GM18519 (cell line): ENCODE data around the gene SETDB2.
A peak's percentile ranks its signal among the peaks of the same experiment; 100 is the strongest.

Experiments used
- ATAC-seq: cut with Tn5 transposase; IDR thresholded peaks from one replicate; pipeline ENCODE4 v1.9.1; 2021; ENCODE audit warnings: mild to moderate bottlenecking, moderate library complexity; ENCODE audit not compliant: unreplicated experiment, low FRiP score

SETDB2 gene, protein sequence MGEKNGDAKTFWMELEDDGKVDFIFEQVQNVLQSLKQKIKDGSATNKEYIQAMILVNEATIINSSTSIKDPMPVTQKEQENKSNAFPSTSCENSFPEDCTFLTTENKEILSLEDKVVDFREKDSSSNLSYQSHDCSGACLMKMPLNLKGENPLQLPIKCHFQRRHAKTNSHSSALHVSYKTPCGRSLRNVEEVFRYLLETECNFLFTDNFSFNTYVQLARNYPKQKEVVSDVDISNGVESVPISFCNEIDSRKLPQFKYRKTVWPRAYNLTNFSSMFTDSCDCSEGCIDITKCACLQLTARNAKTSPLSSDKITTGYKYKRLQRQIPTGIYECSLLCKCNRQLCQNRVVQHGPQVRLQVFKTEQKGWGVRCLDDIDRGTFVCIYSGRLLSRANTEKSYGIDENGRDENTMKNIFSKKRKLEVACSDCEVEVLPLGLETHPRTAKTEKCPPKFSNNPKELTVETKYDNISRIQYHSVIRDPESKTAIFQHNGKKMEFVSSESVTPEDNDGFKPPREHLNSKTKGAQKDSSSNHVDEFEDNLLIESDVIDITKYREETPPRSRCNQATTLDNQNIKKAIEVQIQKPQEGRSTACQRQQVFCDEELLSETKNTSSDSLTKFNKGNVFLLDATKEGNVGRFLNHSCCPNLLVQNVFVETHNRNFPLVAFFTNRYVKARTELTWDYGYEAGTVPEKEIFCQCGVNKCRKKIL

DNA sequence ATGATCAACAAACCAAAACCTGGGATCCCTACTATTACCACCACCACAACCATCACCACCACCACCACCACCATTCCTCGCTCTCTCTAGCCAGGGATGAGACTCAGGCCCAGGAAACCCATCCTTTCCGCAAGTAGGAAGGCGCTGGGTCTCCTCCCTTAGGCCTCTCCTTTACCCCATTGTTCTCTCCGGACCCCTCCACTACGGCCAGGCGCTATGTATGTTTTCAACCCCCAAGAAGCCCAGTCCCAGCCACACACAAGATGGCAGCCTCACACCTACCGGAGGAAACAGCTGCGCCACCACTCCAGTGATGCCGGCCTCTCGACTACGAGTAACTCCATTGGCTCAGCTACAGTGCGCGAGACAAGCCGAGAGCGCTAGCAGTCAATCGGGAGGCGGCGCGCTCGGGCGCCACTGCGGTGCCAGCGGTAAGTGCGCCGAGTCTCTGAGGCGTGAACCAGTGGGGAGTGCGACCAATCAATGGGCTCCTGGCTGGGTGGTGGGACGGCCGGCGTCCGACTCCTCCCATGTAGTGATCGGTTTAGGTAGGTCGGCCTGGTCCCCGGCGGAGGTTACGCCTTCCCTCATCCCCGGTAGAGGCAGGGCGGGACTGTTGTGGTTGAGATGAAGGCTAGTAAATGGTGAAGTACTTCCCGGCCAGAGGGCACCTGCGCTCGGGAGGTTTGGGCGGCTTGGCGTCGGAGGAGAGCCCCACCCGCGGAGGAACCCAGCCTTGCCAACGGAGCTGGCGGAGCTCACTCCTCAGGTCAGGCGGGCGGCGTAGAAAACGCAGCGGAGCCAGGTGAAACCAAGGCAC lies at the start of gene SETDB2, which contains the start of gene CAB39L:
Gene SETDB2 (plus strand): TSS at position 571 of the 820 bp plus-strand sequence. CDS start 7,620 bp downstream, outside the sequence.
Gene CAB39L (minus strand): TSS at position 361 of the 820 bp plus-strand sequence. CDS start 61,154 bp downstream, outside the sequence.
- peak; percentile 94 for ATAC-seq

DNA sequence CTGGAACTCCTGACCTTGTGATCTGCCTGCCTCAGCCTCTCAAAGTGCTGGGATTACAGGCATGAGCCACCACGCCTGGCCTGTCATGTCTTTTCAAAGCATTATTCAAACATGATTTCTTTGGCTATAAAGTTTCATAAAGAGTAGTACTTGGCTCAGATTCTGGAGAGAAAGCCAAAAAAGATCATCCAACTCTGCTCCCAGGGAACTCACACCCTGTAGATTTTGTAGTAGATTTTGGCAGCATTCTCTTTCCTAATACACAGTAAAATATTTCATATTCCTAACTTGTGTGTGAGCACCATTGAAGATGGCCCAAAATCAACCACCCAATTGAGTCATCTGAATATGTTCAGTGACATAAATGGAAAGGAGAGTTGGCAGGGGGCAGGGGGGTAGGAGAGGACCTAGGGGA lies 48.6 kb upstream of the SETDB2 start:
- ATAC-seq: no peak

DNA sequence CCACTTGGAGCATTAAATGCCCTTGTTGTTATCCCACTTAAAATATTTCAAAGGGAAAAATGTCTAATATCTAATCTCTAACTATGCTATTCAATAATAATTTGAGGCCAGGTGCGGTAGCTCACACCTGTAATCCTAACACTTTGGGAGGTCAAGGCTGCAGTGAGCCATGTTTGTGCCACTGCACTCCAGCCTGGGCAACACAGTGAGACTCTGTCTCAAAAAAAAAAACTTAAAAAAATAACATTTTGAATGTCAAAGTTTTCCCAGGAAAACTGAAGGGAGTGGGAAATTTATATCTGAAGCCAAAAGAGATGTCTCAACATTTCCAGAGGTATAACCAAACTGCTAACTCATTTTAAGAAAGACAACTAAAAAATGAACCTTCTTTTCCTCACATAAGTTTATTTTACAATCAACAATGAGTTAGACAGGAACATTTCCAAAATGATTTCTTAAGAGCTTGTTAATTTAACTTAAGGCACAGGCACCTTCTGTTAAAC lies 48.1 kb upstream of the SETDB2 start:
- ATAC-seq: no peak

DNA sequence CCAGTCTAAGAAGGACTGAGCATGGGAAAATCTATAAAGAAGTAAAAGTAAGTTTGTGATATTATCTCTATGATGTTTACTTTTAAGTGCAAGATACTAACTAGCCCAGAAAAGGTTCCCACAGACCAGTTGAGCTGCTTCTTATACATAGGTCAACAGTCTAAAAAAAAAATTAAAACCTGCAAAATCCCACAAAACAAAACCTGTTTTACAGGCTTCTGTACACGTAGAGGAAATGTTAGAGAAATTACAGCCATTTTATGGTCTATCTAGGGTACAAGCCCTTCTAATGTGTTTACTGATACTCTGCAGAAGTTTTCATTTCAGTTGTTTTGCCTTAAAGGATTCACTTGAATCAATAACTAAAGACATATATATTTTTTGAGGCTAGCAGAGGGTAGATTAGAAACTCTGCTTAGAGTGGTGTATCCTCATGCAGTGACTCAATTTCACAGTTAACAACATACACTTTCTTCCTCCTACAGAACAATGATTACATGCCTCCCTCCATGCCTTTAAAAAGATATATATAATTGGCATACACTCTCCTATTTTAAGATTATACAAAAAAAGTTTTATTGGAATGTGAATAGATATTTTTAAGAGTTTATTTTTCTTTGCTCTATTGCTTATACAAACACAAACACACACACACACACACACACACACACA lies 44.1 kb upstream of the SETDB2 start:
- no peak for ATAC-seq

DNA sequence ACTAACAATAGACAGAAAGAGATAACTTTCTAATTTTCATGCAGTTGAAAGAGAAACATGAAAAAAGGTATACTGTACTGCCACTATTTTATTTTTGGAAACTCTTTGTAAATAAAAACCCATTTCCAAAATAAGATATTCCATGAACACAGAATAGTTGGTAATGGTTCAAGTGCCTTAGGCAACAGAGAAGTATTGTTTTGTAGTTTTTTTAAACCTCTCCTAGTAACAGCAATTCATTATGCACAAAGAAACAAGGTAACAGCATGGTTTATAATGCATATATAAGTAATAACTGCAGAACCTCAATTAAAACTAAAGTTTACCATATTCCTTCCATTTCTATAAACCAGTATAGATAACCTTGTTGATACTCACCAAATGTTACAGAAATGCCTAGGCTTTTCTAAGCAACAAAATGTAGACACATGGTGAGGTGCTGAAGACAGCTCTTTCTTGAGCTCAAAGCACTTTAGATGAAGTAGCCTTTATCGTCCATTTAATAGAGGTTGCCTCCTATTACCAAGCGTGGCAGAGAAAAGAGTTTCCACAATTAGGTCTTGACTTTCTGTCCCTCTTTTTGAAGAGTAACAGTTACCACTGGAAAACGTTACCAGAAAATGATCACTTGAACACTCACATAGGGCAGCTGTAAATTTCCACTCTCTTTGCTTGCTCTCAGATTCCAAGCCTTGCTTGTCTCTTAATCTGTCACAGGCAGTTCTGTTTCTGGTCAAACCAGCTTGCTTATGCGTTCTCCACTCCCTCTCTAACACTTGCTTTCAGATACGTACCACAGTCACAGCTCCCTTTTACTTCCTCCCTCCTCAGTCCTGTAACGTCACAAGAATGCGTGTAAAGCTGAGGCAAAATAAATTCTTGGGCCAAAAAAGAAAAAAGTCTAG lies 43.1 kb upstream of the SETDB2 start:
- peak; percentile 89 for ATAC-seq

DNA sequence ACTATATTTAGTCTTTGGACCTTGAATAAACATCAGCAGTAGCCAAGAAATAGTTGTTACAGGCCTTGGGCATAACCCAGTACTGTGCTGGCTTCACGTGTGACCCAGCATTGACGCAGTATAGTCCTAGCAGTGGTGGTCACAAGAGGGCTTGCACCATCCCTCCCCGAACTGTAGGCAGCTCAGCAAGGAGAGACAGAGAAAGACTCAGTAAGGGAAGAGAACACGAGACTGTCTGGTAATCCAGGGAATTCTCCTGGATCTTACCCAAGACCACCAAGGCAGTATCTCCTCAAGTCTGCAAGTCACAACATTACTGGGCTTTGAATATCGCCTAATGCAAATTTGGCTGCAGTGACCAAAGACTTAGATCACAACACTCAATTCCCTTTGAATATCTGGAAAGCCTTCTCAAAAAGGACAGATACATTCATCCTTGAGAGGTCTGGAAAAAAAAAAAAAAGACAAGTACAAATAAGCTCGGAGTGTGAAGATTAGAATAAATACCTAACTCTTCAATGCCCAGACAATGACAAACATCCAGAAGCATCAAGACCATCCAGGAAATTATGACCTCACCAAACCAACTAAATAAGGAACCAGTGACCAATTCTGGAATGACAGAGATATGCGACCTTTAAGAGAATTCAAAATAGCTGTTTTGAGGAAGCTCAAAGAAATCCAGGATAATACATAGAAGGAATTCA lies 39.9 kb upstream of the SETDB2 start:
- no peak for ATAC-seq

DNA sequence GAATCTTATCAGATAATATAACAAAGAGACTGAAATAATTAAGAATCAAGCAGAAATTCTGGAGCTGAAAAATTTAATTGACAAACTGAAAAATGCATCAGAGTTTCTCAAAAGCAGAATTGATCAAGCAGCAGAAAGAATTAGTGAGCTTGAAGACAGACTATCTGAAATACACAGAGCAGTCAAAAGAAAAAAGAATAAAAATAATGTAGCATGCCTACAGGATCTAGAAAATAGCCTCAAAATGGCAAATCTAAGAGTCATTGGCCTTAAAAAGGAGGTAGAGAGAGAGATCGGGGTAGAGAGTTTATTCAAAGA lies 39.4 kb upstream of the SETDB2 start:
- ATAC-seq: no peak

DNA sequence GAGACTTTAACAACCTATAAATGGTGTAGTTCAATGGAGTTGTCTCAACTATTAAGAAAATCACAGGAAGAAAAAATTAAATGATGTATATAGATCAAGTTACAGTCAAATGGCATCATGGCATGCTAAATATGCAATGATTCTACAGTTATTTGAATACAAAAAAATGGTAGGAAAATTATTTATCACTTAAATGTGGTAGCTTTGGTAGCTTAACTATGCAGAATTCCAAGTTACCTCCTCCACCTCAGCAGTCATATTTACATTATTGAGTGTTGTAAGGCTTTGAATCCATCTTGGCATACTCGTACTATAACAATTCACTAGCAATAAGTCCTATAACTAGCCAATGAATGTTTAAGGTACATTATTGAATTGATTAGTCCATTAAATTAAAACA lies 37.0 kb upstream of the SETDB2 start:
- no peak for ATAC-seq

DNA sequence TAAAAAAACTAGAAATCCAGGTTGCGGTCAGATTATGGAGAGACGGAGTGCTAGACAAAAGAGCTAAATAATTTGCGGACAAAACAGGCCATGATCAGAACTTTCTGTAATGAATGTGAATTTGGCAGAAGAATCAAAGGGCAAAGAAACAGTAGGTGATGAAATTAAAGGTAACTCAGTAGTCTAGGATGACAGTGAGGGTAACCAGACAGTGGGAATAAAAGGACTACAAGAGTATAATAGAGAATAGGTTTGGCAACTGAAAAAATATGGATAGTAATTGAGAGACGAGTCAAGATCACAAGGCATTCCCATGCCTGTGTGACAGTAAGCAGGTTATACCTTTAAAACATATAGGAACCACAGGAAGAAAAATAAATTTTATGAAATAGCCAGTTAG lies 36.1 kb upstream of the SETDB2 start:
- ATAC-seq: no peak

DNA sequence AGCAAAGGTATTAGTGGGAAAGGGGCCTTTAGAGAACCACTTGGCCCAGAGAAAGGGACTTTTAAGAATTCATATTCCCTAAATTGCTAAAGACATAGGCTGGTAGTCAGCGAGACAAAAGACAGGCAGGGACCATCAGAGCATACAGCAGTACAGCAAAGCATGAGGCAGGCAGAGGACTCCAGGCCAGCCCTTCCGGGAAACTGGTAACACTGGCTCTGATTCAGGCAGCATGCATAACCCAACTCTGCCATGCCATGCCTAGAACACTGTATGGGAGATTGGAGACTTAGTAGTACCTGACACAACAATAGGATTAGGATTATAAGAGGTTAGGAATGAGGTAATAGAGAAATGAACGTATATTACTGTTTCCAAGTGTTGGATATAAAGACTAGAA lies 35.1 kb upstream of the SETDB2 start:
- ATAC-seq: no peak

DNA sequence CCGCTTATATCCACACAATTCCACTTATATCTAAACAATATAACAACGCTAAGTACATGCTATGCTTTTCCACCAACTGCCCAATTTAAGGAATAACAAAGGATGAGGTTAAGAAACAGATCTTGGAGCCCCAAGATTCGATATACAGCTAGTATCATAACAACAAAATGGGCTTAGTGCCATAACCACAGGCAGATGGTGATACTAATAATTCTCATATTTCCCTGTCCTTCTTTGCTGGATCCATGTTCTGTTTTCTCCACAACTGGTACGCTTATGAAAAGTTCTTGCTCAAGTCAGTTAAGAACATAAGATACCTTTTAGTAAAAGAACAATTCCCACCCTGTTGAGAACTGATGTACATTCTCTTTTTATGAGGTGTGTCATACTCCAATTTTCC lies 34.1 kb upstream of the SETDB2 start:
- ATAC-seq: no peak

DNA sequence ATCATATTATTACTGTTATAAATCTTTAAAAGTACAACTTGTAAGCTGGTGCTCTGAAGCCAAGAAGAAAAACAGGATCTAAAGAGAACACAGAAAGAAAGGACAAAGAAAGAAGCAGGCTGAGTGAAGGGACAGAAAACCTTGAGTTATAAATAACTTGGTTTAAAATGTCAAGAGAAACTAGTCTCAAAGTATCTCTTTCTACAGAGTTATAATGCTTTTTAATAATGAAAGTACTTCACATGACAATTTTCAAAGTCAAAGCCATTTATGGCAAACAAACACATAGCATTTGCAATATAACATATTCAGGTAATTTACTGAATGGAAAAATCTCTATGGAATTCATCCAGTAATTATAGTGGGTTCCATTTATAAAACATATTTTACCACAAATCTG lies 33.6 kb upstream of the SETDB2 start:
- no peak for ATAC-seq

DNA sequence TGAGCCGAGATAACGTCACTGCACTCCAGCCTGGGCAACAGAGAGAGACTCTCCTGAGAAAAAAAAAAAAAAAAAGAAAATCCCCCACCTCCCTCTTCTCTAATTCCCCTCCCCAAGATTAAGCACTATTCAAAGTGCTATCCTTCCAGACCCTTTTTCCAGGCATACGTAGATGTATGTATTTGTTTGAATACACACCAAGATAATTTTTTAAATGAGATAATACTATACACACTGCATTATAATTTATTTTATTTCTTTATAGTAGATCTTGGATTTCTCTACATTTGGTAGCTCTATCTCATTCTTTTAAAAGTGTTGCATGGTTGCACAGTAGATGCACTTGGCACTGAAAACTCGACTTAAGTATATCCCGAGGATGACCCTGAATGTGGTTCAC lies 32.7 kb upstream of the SETDB2 start:
- ATAC-seq: no peak

DNA sequence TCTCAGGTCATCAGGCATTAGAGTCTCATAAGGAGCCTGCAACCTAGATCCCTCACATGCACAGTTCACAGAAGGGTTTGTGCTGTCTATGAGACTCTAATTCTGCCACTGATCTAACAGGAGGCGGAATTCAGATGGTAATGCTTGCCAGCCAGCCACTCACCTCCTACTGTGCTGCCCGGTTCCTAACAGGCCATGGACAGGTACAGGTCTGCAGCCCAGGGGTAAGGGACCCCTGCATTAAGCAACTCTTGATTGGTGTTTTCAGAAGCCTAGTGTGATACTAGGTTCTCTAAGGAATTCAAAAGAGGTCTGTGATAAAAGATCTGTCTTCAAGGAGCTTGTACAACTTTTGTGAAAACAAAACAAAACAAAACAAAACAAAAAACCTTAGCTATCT lies 31.3 kb upstream of the SETDB2 start:
- no peak for ATAC-seq

DNA sequence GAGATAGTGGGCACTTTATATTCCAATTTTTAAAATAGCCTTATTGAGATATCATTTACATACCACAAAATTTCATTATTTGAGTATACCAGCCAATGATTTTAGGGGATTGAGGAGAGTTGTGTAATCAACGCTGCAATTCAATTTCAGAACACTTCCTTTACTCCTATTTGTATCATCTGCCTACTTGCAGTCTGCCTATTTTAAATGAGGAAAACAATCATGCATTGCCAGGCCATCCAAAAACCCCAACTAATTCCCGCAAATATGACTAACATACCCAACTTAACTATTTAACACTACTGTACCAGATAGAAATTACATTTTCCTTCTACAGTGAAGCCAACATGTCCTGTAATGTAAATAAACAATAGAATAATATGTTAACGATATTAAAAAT lies 26.9 kb upstream of the SETDB2 start:
- ATAC-seq: no peak

DNA sequence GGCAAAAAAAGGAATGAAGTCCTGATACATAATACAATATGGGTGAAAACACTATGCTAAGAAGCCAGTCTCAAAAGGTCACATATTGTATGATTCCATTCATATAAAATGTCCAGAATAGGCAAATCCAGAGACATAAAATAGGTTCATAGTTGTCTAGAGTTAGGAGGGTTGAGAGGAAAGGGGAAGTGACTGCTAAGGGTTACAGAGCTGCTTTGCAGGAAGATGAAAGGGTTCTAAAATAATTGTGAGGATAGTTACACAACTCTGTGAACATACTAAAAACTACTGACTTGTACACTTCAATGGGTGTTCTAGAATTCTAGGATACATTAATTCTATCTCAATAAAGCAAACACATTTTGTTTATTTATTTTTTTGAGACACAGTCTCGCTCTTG lies 25.9 kb upstream of the SETDB2 start:
- ATAC-seq: no peak

DNA sequence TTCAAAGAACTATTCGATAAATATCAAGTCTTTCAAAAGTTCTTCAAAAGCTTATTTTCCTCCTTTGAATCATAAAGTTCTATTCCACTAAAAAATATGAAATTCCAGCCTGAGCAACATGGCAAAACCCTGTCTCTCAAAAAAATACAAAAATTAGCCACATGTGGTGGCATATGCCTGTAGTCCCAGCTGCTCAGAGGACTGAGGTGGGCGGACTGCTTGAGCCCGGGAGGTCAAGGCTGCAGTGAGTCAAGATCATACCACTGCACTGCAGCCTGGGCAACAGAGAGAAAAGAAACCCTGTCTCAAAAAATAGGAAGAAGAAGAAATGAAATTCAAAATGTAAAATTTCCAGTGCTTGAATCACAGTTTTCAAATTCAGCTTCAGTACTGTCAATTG lies 24.8 kb upstream of the SETDB2 start:
- no peak for ATAC-seq

DNA sequence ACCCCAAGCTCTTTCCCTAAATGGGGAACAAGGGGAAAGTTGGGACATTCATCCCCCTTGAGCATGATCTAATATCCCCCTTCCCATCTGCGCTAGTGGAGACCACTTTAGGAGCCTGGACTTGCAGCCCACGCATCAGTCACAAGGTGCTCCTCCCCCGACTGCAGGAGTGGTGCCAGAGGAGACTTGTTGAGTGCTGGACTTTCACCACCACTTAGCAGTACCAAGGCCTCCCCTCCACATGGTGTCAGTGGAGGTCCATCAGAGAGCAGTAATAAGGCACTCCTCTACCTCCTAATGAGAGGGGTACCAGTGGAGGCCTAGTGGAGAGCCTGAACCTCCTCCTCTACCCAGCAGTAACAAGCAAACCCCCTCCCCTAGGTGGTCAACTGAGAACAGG lies 22.7 kb upstream of the SETDB2 start:
- ATAC-seq: no peak

DNA sequence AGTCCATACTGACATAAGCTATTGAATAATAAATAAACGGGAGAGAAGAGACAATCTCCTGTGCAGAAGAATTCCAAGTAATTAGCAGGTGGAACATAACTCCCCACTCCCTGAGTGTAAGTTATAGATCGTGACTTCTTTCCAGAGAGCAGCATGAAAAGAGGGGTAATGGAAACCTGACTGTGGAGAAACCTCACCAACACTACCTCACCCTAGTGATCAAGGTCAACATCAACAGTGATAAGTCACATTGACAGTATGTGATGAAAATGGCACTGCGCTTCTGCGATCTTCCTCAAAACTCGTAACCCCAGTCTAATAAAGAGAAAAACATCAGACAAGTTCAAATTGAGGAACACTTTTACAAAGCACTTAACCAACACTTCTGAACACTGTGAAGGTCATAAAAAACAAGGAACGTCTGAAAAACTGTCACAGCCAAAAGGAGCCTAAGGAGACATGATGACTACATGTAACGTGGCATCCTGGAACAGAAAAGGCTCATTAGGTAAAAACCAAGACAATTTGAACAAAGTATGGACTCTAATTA lies 20.0 kb upstream of the SETDB2 start:
- ATAC-seq: no peak
